Vagina (tissue), 2 donors: ENCODE results near the gene CRELD1. TPM values are rescaled to one million over a fixed set of nuclear protein-coding genes. Genes with fewer than 3 reads are reported as not detected.
"Not testable (repeated sequence)": the region's sequence is repeated elsewhere in the genome, so short reads cannot be mapped to it uniquely, and the experiment has no call there.

Source experiments
- DNase-seq, 2 donors: peaks; one replicate each; pipeline ENCODE4 v3.0.0-alpha.2; 2017; ENCODE audit errors: extremely low spot score in 2 of 2
- H3K27ac ChIP-seq: fragments of 200-600 bp; sonication (generic); one replicate; pipeline ENCODE4 v1.5.1; 2019
- H3K27me3 ChIP-seq: fragments of 200-600 bp; sonication (generic); one replicate; pipeline ENCODE4 v1.5.1; 2019
- H3K36me3 ChIP-seq, 2 donors: fragments of 200-600 bp; sonication (generic); one replicate each; pipeline ENCODE4 v1.5.1; 2017 to 2019
- H3K4me1 ChIP-seq: fragments of 200-600 bp; sonication (generic); one replicate; pipeline ENCODE4 v1.5.1; 2019
- H3K4me3 ChIP-seq, 2 donors: fragments of 200-600 bp; sonication (generic); 1 replicate in 1 of 2; 2 replicates in 1 of 2; pipeline ENCODE4 v1.5.1; 2016 to 2019
- H3K9me3 ChIP-seq: fragments of 200-600 bp; sonication (generic); one replicate; pipeline ENCODE4 v1.5.1; 2019
- CTCF ChIP-seq, 3 experiments: fragments of 450-650 bp in 2 of 3; fragments of 200-600 bp in 1 of 3; sonication (generic) in 1 of 3; IDR thresholded peaks; one replicate each; pipeline ENCODE4 v1.5.1; 2017 to 2019; ENCODE audit warnings: antibody characterized with exemption in 3 of 3, mild to moderate bottlenecking in 2 of 3, moderate library complexity in 2 of 3
- POLR2A ChIP-seq, 2 donors: fragments of 450-650 bp; IDR thresholded peaks; one replicate each; pipeline ENCODE4 v1.6.1; 2017; ENCODE audit warnings: antibody characterized with exemption in 2 of 2, mild to moderate bottlenecking in 2 of 2, moderate library complexity in 2 of 2
- POLR2AphosphoS5 ChIP-seq, 2 donors: sonication (generic); formaldehyde crosslinking; IDR thresholded peaks; one replicate each; pipeline ENCODE4 v1.9.0; 2017; ENCODE audit warnings: antibody characterized with exemption in 2 of 2, mild to moderate bottlenecking in 2 of 2, low read depth in 1 of 2; ENCODE audit not compliant: insufficient read depth in 1 of 2
- intact Hi-C: fragments of 100-400 bp; cut with DNase I; formaldehyde crosslinking; loops from one replicate; pipeline ENCODE4 v1.15.1; 2023
- total RNA-seq: library from RNA; depleted of rRNA; stranded (reverse); fragments of >200 nt; gene quantifications from one replicate; pipeline ENCODE4 v1.2.3, GENCODE V29; 2016

The CRELD1 gene
- total RNA-seq, 1 donor from 2014 or later, result 27.0 TPM

GRCh38 chr3:9899289-9899791 is 34.3 kb upstream of the CRELD1 start:
- no peaks in the 10 kb centered on the region for H3K9me3 ChIP-seq
- no peak overlapping the region for H3K4me3 ChIP-seq
- TF ChIP-seq POLR2AphosphoS5 (IDR thresholded peaks at IDR 0.05; ENCODE audit: insufficient read depth in 1 of 2, low read depth in 1 of 2) (no peak), POLR2A (IDR thresholded peaks at IDR 0.05) (no peak), CTCF (IDR thresholded peaks at IDR 0.05) (no peak)
- H3K36me3 ChIP-seq, result no peaks in the 10 kb centered on the region
- no peaks in the 10 kb centered on the region for H3K27me3 ChIP-seq
- no peak overlapping the region for H3K27ac ChIP-seq
- intact Hi-C loops, result no loop called here
- H3K4me1 ChIP-seq, result peaks cover 48% of the 10 kb centered on the region
- no peak for DNase-seq

DNA sequence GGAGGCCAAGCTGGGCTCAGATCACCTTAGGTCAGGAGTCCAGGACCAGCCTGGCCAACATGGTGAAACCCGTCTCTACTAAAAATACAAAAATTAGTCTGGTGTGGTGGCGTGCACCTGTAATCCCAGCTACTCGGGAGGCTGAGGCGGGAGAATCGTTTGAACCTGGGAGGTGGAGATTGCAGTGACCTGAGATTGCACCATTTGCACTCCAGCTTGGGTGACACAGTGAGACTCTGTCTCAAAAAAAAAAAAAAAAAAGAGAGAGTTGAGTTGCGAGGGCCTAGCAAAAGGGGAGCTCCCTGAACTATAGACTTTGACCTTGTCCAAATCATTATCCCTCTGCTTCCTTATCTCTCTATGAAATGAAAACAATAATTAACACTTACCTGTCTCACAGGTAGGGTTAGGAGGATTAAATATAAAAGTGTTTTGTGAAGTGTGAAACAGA is 32.6 kb upstream of the CRELD1 start:
- DNase-seq, H3K9me3 ChIP-seq, H3K27ac ChIP-seq, H3K27me3 ChIP-seq, H3K36me3 ChIP-seq, intact Hi-C loops, H3K4me3 ChIP-seq: not testable (repeated sequence)
- peaks cover 47% of the 10 kb centered on the region for H3K4me1 ChIP-seq

GRCh38 chr3:9901967-9902366 is 31.7 kb upstream of the CRELD1 start:
- no peak for DNase-seq
- intact Hi-C loops, result no loop called here
- Histone ChIP-seq H3K9me3 (no peaks in the 10 kb centered on the region), H3K27ac (peak overlapping the region; percentile 47), H3K36me3 (no peaks in the 10 kb centered on the region), H3K4me3 (no peak overlapping the region), H3K27me3 (no peaks in the 10 kb centered on the region), H3K4me1 (peaks cover 47% of the 10 kb centered on the region)
- TF ChIP-seq POLR2AphosphoS5 (IDR thresholded peaks at IDR 0.05; ENCODE audit: insufficient read depth in 1 of 2, low read depth in 1 of 2) (no peak), CTCF (IDR thresholded peaks at IDR 0.05) (no peak), POLR2A (IDR thresholded peaks at IDR 0.05) (no peak)

DNA sequence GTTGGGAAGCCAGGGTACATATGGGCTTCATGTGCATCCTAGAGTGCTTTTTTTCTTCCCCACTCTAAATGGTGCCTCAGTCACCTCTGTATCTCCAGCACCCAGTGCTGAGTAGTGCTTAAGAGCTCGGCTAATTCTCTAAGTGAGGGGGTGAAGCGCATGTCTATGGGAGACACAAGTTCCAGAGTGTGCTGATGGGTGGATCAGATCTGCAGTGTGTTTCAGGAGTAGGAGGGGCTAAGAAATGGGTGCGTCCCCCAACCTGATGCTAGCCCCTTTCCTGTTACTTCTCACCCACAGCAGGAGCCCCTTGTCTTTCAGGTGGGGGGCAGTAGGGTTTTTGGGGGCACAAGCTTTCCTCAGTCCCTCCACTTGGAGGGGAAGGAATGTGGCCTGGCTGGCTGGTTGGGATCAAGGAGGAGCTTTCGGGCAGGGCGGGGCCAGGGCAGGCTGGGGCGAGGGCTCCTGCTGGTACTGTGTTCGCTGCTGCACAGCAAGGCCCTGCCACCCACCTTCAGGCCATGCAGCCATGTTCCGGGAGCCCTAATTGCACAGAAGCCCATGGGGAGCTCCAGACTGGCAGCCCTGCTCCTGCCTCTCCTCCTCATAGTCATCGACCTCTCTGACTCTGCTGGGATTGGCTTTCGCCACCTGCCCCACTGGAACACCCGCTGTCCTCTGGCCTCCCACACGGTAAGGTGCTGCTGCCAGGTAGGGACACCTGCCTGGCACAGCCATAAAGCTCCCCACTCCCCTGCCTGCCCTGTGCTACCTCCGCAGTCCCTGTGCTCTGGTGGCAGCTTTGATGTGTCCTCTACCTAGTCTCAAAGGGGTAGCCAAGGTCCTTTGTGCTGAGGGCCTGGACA is 31.0 kb upstream of the CRELD1 start, which contains the start of gene IL17RE:
Gene IL17RE, plus strand, starts transcription at position 477 of the 866 bp plus-strand sequence. Its CDS starts 85 bp downstream, at position 562.
- intact Hi-C loops, result no loop called here
- H3K4me1 ChIP-seq, result peaks cover 47% of the 10 kb centered on the region
- no peaks in the 10 kb centered on the region for H3K36me3 ChIP-seq
- no peak for TF ChIP-seq POLR2A (IDR thresholded peaks at IDR 0.05)
- peak in 1 of 2 donors; percentile 40 for TF ChIP-seq POLR2AphosphoS5 (IDR thresholded peaks at IDR 0.05; ENCODE audit: insufficient read depth in 1 of 2, low read depth in 1 of 2)
- H3K4me3 ChIP-seq, result peak within 1 kb of the TSS; percentile 37 to 48
- no peaks in the 10 kb centered on the region for H3K9me3 ChIP-seq
- no peak for DNase-seq
- H3K27ac ChIP-seq, result peak within 1 kb of the TSS; percentile 69
- H3K27me3 ChIP-seq, result no peaks in the 10 kb centered on the region

- H3K36me3 ChIP-seq, result peaks cover 0 to 2% of the 10 kb centered on the region in 2 donors
- TF ChIP-seq POLR2AphosphoS5 (IDR thresholded peaks at IDR 0.05; ENCODE audit: insufficient read depth in 1 of 2, low read depth in 1 of 2), result no peak
- no peaks in the 10 kb centered on the region for H3K27me3 ChIP-seq
- peaks cover 44% of the 10 kb centered on the region for H3K4me1 ChIP-seq
- H3K9me3 ChIP-seq, result no peaks in the 10 kb centered on the region
- H3K27ac ChIP-seq, result peak overlapping the region; percentile 69
- intact Hi-C loops, result no loop called here
- no peak for DNase-seq
- H3K4me3 ChIP-seq, result peak overlapping the region; percentile 37 to 48
Observed at GRCh38 chr3:9903238-9903624, 30.4 kb upstream of the CRELD1 start.

DNA sequence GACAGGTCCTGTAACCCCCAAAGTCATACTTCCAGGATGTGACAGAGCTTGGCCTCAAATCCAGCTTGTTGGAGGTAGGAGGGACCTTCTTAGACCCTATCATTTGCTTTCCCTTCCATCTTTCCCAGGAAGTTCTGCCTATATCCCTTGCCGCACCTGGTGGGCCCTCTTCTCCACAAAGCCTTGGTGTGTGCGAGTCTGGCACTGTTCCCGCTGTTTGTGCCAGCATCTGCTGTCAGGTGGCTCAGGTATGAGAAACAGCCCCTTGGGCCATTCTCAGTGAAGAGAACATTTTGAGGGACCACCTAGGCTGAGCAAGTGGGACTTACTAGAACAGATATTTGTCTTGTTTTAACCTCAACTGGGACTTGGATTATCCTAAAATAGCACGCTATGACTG is 29.7 kb upstream of the CRELD1 start:
- Histone ChIP-seq H3K4me3 (peak overlapping the region in 1 of 2 donors; percentile 48), H3K27ac (peak overlapping the region; percentile 69), H3K4me1 (peaks cover 37% of the 10 kb centered on the region), H3K9me3 (no peaks in the 10 kb centered on the region), H3K27me3 (no peaks in the 10 kb centered on the region), H3K36me3 (peaks cover 0 to 8% of the 10 kb centered on the region in 2 donors)
- no peak for TF ChIP-seq POLR2A (IDR thresholded peaks at IDR 0.05)
- no peak for TF ChIP-seq POLR2AphosphoS5 (IDR thresholded peaks at IDR 0.05; ENCODE audit: insufficient read depth in 1 of 2, low read depth in 1 of 2)
- TF ChIP-seq CTCF (IDR thresholded peaks at IDR 0.05), result no peak
- intact Hi-C loops, result no loop called here
- DNase-seq, result no peak
